ENCODE results near the gene ATP2B3.
A peak's percentile ranks its signal among the peaks of the same experiment; 100 is the strongest.

Gene ATP2B3

GRCh38 chrX:153516073-153516472, 1.4 kb upstream of the ATP2B3 start:
- Histone ChIP-seq H3K9me3 (ENCODE audit: low read depth, low read length) (no peaks in the 10 kb centered on the region), H3K36me3 (ENCODE audit: insufficient read depth, low read length) (no peaks in the 10 kb centered on the region), H3K4me3 (no peak overlapping the region), H3K9ac (ENCODE audit: insufficient read length) (no peak overlapping the region), H3K27ac (no peak overlapping the region)
- no peak for TF ChIP-seq POLR2AphosphoS5 (IDR thresholded peaks at IDR 0.05; ENCODE audit: borderline replicate concordance, low read depth, low read length)
- TF ChIP-seq FOXP2 (optimal IDR thresholded peaks at IDR 0.05; ENCODE audit: control extremely low read depth, extremely low read length, insufficient read depth), result no peak
- TF ChIP-seq EZH2 (IDR thresholded peaks at IDR 0.05), result no peak
- DNase-seq (ENCODE audit: low read depth, low spot score), result no peak

- no peak for DNase-seq (ENCODE audit: low read depth, low spot score)
- no peak for TF ChIP-seq FOXP2 (optimal IDR thresholded peaks at IDR 0.05; ENCODE audit: control extremely low read depth, extremely low read length, insufficient read depth)
- no peak for TF ChIP-seq POLR2AphosphoS5 (IDR thresholded peaks at IDR 0.05; ENCODE audit: borderline replicate concordance, low read depth, low read length)
- no peak for TF ChIP-seq EZH2 (IDR thresholded peaks at IDR 0.05)
- Histone ChIP-seq H3K27ac (no peak overlapping the region), H3K36me3 (ENCODE audit: insufficient read depth, low read length) (no peaks in the 10 kb centered on the region), H3K4me3 (peak overlapping the region; percentile 76), H3K9ac (ENCODE audit: insufficient read length) (peak overlapping the region; percentile 32), H3K9me3 (ENCODE audit: low read depth, low read length) (no peaks in the 10 kb centered on the region)
These were observed 748 bp downstream of the ATP2B3 start for GRCh38 chrX:153517946-153518834.

- Histone ChIP-seq H3K4me3 (no peak overlapping the region), H3K27ac (no peak overlapping the region), H3K9ac (ENCODE audit: insufficient read length) (no peak overlapping the region), H3K9me3 (ENCODE audit: low read depth, low read length) (no peaks in the 10 kb centered on the region), H3K36me3 (ENCODE audit: insufficient read depth, low read length) (no peaks in the 10 kb centered on the region)
- TF ChIP-seq FOXP2 (optimal IDR thresholded peaks at IDR 0.05; ENCODE audit: control extremely low read depth, extremely low read length, insufficient read depth) (no peak), EZH2 (IDR thresholded peaks at IDR 0.05) (no peak), POLR2AphosphoS5 (IDR thresholded peaks at IDR 0.05; ENCODE audit: borderline replicate concordance, low read depth, low read length) (no peak)
- DNase-seq (ENCODE audit: low read depth, low spot score), result no peak
These were observed 2.3 kb downstream of the ATP2B3 start for GRCh38 chrX:153519569-153520286.

- H3K4me3 ChIP-seq, result no peak overlapping the region
- H3K36me3 ChIP-seq (ENCODE audit: insufficient read depth, low read length), result no peaks in the 10 kb centered on the region
- TF ChIP-seq FOXP2 (optimal IDR thresholded peaks at IDR 0.05; ENCODE audit: control extremely low read depth, extremely low read length, insufficient read depth) (no peak), POLR2AphosphoS5 (IDR thresholded peaks at IDR 0.05; ENCODE audit: borderline replicate concordance, low read depth, low read length) (no peak), EZH2 (IDR thresholded peaks at IDR 0.05) (no peak)
These were observed 3.0 kb downstream of the ATP2B3 start for GRCh38 chrX:153520287-153520917.

GRCh38 chrX:153521034-153521433, 3.6 kb downstream of the ATP2B3 start:
- no peak for DNase-seq (ENCODE audit: low read depth, low spot score)
- no peak overlapping the region for H3K4me3 ChIP-seq
- no peaks in the 10 kb centered on the region for H3K36me3 ChIP-seq (ENCODE audit: insufficient read depth, low read length)
- H3K9me3 ChIP-seq (ENCODE audit: low read depth, low read length), result no peaks in the 10 kb centered on the region
- no peak overlapping the region for H3K9ac ChIP-seq (ENCODE audit: insufficient read length)
- no peak overlapping the region for H3K27ac ChIP-seq
- TF ChIP-seq FOXP2 (optimal IDR thresholded peaks at IDR 0.05; ENCODE audit: control extremely low read depth, extremely low read length, insufficient read depth) (no peak), EZH2 (IDR thresholded peaks at IDR 0.05) (no peak), POLR2AphosphoS5 (IDR thresholded peaks at IDR 0.05; ENCODE audit: borderline replicate concordance, low read depth, low read length) (no peak)

More at GRCh38 chrX:153520287-153520917, 3.0 kb downstream of the ATP2B3 start:
- no peak overlapping the region for H3K27ac ChIP-seq
- no peaks in the 10 kb centered on the region for H3K9me3 ChIP-seq (ENCODE audit: low read depth, low read length)
- DNase-seq (ENCODE audit: low read depth, low spot score), result no peak
- no peak overlapping the region for H3K9ac ChIP-seq (ENCODE audit: insufficient read length)

- no peak overlapping the region for H3K27ac ChIP-seq
- TF ChIP-seq EZH2 (IDR thresholded peaks at IDR 0.05), result no peak
- TF ChIP-seq FOXP2 (optimal IDR thresholded peaks at IDR 0.05; ENCODE audit: control extremely low read depth, extremely low read length, insufficient read depth), result no peak
- no peak for TF ChIP-seq POLR2AphosphoS5 (IDR thresholded peaks at IDR 0.05; ENCODE audit: borderline replicate concordance, low read depth, low read length)
- no peaks in the 10 kb centered on the region for H3K36me3 ChIP-seq (ENCODE audit: insufficient read depth, low read length)
- no peak overlapping the region for H3K4me3 ChIP-seq
- no peaks in the 10 kb centered on the region for H3K9me3 ChIP-seq (ENCODE audit: low read depth, low read length)
- DNase-seq (ENCODE audit: low read depth, low spot score), result no peak
- no peak overlapping the region for H3K9ac ChIP-seq (ENCODE audit: insufficient read length)
These were observed 4.8 kb downstream of the ATP2B3 start for GRCh38 chrX:153522259-153522658.

- TF ChIP-seq EZH2 (IDR thresholded peaks at IDR 0.05), result no peak
- TF ChIP-seq FOXP2 (optimal IDR thresholded peaks at IDR 0.05; ENCODE audit: control extremely low read depth, extremely low read length, insufficient read depth), result no peak
- TF ChIP-seq POLR2AphosphoS5 (IDR thresholded peaks at IDR 0.05; ENCODE audit: borderline replicate concordance, low read depth, low read length), result no peak
- no peaks in the 10 kb centered on the region for H3K36me3 ChIP-seq (ENCODE audit: insufficient read depth, low read length)
- DNase-seq (ENCODE audit: low read depth, low spot score), result no peak
- no peaks in the 10 kb centered on the region for H3K9me3 ChIP-seq (ENCODE audit: low read depth, low read length)
- H3K9ac ChIP-seq (ENCODE audit: insufficient read length), result no peak overlapping the region
- no peak overlapping the region for H3K27ac ChIP-seq
- no peak overlapping the region for H3K4me3 ChIP-seq
These were observed 5.8 kb downstream of the ATP2B3 start for GRCh38 chrX:153523269-153523668.

GRCh38 chrX:153524234-153524633, 6.8 kb downstream of the ATP2B3 start:
- Histone ChIP-seq H3K36me3 (ENCODE audit: insufficient read depth, low read length) (no peaks in the 10 kb centered on the region), H3K4me3 (no peak overlapping the region), H3K27ac (no peak overlapping the region), H3K9me3 (ENCODE audit: low read depth, low read length) (no peaks in the 10 kb centered on the region), H3K9ac (ENCODE audit: insufficient read length) (no peak overlapping the region)
- TF ChIP-seq EZH2 (IDR thresholded peaks at IDR 0.05) (no peak), FOXP2 (optimal IDR thresholded peaks at IDR 0.05; ENCODE audit: control extremely low read depth, extremely low read length, insufficient read depth) (no peak), POLR2AphosphoS5 (IDR thresholded peaks at IDR 0.05; ENCODE audit: borderline replicate concordance, low read depth, low read length) (no peak)
- no peak for DNase-seq (ENCODE audit: low read depth, low spot score)

Data from SK-N-MC (cell line).